PC-9 (cell line): Measurements from ENCODE around the gene STPG3. TPM values are rescaled to one million over a fixed set of nuclear protein-coding genes. Genes with fewer than 3 reads are reported as not detected.
"Not testable (repeated sequence)": the region's sequence is repeated elsewhere in the genome, so short reads cannot be mapped to it uniquely, and the experiment has no call there.

Experiments
- BruUV-seq: library from RNA; stranded (reverse); fragments of 400-500 nt; replicated peaks from 2 replicates; lab custom pipeline; 2021; lab: Mats Ljungman, UMichigan
- CTCF ChIA-PET: fragments of 300-600 bp; sonication (Branson Sonifier 250); formaldehyde crosslinking; loops from one replicate; lab custom pipeline; 2022; ENCODE audit warnings: antibody characterized with exemption; lab: Charles Lee
- POLR2A ChIA-PET: fragments of 300-600 bp; sonication (Branson Sonifier 250); formaldehyde crosslinking; loops from one replicate; lab custom pipeline; 2022; ENCODE audit warnings: antibody characterized with exemption; ENCODE audit not compliant: unreplicated experiment; lab: Charles Lee
- DNase-seq, 2 experiments: peaks; one replicate each; pipeline versions ENCODE4 v3.0.0 to v3.0.0-alpha.2; 2015 to 2022; ENCODE audit warnings: mixed read lengths in 1 of 2
- H2AFZ ChIP-seq: fragments of 200-600 bp; sonication (generic); 2 replicates; pipeline ENCODE4 v1.8.1; 2017; ENCODE audit warnings: antibody characterized with exemption
- H3F3A ChIP-seq: fragments of 200-600 bp; sonication (generic); 2 replicates; pipeline ENCODE4 v1.8.1; 2017; ENCODE audit warnings: antibody characterized with exemption, mild to moderate bottlenecking, low read depth; ENCODE audit not compliant: insufficient read depth
- H3K27ac ChIP-seq: fragments of 200-600 bp; sonication (generic); 2 replicates; pipeline ENCODE4 v1.6.1; 2016; ENCODE audit warnings: mixed run types
- H3K27me3 ChIP-seq: fragments of 200-600 bp; sonication (generic); 2 replicates; pipeline ENCODE4 v1.6.1; 2016; ENCODE audit warnings: low read depth, mixed run types; ENCODE audit not compliant: insufficient read depth
- H3K36me3 ChIP-seq: fragments of 200-600 bp; sonication (generic); 2 replicates; pipeline ENCODE4 v1.6.1; 2016; ENCODE audit warnings: low read depth, mixed run types
- H3K4me1 ChIP-seq: fragments of 200-600 bp; sonication (generic); replicated peaks from 2 replicates; pipeline ENCODE4 v1.6.1; 2016; ENCODE audit warnings: mixed run types; ENCODE audit not compliant: insufficient read depth
- H3K4me2 ChIP-seq: fragments of 200-600 bp; sonication (generic); 2 replicates; pipeline ENCODE4 v1.6.1; 2017; ENCODE audit warnings: mixed run types
- H3K4me3 ChIP-seq: fragments of 200-600 bp; sonication (generic); 2 replicates; pipeline ENCODE4 v1.6.1; 2016; ENCODE audit warnings: mixed run types
- H3K79me2 ChIP-seq: fragments of 200-600 bp; sonication (generic); 2 replicates; pipeline ENCODE4 v1.6.1; 2017; ENCODE audit warnings: low read depth, mixed run types
- H3K9me2 ChIP-seq: fragments of 200-600 bp; sonication (generic); 2 replicates; pipeline ENCODE4 v1.8.1; 2017; ENCODE audit warnings: mild to moderate bottlenecking; ENCODE audit not compliant: insufficient read depth
- H3K9me3 ChIP-seq: fragments of 200-600 bp; sonication (generic); 2 replicates; pipeline ENCODE4 v1.8.1; 2016; ENCODE audit warnings: low read depth; ENCODE audit not compliant: insufficient read depth
- H4K20me1 ChIP-seq: fragments of 200-600 bp; sonication (generic); 2 replicates; pipeline ENCODE4 v1.8.1; 2017; ENCODE audit not compliant: insufficient read depth
- EZH2 ChIP-seq: fragments of 200-600 bp; sonication (generic); IDR thresholded peaks from 2 replicates; pipeline ENCODE4 v1.8.0; 2017; ENCODE audit warnings: antibody characterized with exemption, low read depth
- intact Hi-C: fragments of 100-400 bp; cut with micrococcal nuclease; formaldehyde crosslinking; loops from one replicate; pipeline ENCODE4 v1.10.0; 2022; ENCODE audit not compliant: unreplicated experiment
- total RNA-seq: library from RNA; stranded (reverse); gene quantifications from 2 replicates; pipeline ENCODE4 v1.2.3, GENCODE V29; 2021
- TF ChIP-seq, protein P1 (sequence below): fragments of 200-600 bp; sonication (generic); conservative IDR thresholded peaks from 2 replicates; pipeline ENCODE4 v1.6.1; 2017; ENCODE audit warnings: mixed run types, antibody characterized with exemption, mild to moderate bottlenecking, moderate library complexity

The STPG3 gene
- total RNA-seq, 1 experiment from 2014 or later, result 0.46 TPM

DNA sequence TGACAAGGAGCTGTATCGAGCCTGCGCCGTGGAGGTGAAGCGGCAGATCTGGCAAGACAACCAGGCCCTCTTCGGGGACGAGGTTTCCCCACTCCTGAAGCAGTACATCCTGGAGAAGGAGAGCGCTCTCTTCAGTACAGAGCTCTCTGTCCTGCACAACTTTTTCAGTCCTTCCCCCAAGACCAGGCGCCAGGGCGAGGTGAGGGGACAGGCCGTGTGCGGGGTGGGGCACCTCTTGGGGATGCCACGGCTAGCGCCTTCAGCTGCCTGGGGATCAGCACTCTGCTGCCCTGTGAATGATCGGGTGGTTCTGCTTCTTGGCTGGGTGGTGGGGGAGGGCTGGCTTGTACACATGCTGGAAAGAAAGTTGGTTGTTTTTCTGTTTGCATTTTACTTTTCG lies 5.8 kb downstream of the STPG3 start:
- ChIA-PET POLR2A (interaction anchor here (0.5 kb wide), 1 partner anchor 191 kb away, joined by 3 read pairs; no protein-coding TSS in a partner anchor), CTCF (interaction anchor here (0.6 to 1.5 kb wide), 2 partner anchors 20 to 278 kb away, joined by 3 to 7 read pairs; no protein-coding TSS in a partner anchor)
- Histone ChIP-seq H3F3A (peaks cover 24% of the 10 kb centered on the region), H3K27me3 (no peaks in the 10 kb centered on the region), H2AFZ (no peak overlapping the region), H3K9me2 (no peaks in the 10 kb centered on the region), H3K79me2 (peaks cover 20% of the 10 kb centered on the region), H4K20me1 (peaks cover 7% of the 10 kb centered on the region), H3K9me3 (no peaks in the 10 kb centered on the region), H3K27ac (no peak overlapping the region), H3K4me2 (peak overlapping the region; percentile 96), H3K4me1 (peaks cover 22% of the 10 kb centered on the region), H3K4me3 (no peak overlapping the region; the same call in 1 of the 2 replicates), H3K36me3 (no peaks in the 10 kb centered on the region)
- no TSS peak for BruUV-seq
- no peak for DNase-seq
- intact Hi-C loops, result loop anchor here (1.0 kb wide), 1 partner anchor 30 kb away; the partner anchor contains the start of gene RNF224
- TF ChIP-seq, protein P1, sequence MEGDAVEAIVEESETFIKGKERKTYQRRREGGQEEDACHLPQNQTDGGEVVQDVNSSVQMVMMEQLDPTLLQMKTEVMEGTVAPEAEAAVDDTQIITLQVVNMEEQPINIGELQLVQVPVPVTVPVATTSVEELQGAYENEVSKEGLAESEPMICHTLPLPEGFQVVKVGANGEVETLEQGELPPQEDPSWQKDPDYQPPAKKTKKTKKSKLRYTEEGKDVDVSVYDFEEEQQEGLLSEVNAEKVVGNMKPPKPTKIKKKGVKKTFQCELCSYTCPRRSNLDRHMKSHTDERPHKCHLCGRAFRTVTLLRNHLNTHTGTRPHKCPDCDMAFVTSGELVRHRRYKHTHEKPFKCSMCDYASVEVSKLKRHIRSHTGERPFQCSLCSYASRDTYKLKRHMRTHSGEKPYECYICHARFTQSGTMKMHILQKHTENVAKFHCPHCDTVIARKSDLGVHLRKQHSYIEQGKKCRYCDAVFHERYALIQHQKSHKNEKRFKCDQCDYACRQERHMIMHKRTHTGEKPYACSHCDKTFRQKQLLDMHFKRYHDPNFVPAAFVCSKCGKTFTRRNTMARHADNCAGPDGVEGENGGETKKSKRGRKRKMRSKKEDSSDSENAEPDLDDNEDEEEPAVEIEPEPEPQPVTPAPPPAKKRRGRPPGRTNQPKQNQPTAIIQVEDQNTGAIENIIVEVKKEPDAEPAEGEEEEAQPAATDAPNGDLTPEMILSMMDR, result no peak
- TF ChIP-seq EZH2, result no peak

DNA sequence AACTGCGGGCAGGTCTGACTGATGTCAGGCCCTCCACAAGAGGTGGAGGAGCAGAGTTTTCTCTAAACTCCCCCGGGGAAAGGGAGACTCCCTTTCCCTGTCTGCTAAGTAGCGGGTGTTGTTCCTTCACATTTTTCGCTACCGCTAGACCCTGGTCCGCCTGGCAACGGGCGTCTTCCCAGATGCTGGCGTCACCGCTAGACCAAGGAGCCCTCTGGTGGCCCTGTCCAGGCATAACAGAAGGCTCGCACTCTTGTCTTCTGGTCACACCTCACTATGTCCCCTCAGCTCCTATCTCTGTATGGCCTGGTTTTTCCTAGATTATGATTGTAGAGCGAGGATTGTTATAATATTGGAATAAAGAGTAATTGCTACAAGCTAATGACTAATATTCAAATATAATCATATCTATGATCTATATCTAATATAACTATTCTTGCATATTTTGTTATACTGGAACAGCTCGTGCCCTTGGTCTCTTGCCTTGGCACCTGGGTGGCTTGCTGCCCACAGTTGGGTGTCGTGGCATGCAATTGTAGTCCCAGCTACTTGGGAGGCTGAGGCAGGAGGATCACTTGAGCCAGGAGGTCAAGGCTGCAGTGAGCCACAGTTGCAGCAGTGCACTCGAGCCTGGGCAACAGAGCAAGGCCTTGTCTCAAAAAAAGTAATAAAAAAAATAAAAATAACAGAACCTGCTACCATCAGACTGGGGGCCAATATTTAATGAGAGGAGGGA lies 11.3 kb downstream of the STPG3 start:
- H3K9me3 ChIP-seq, H3K4me3 ChIP-seq, H3K27me3 ChIP-seq, H4K20me1 ChIP-seq, H3K36me3 ChIP-seq, H3K9me2 ChIP-seq, H3K27ac ChIP-seq, H3K4me1 ChIP-seq, POLR2A ChIA-PET, BruUV-seq, H2AFZ ChIP-seq, H3K4me2 ChIP-seq, intact Hi-C loops, H3K79me2 ChIP-seq: not testable (repeated sequence)
- peak in 1 of 2 experiments; percentile 43 for DNase-seq
- TF ChIP-seq, protein P1, result peak; percentile 58
- CTCF ChIA-PET, result interaction anchor here (0.6 to 0.8 kb wide), 2 partner anchors 26 to 139 kb away, joined by 3 to 9 read pairs; no protein-coding TSS in a partner anchor
- peaks cover 17% of the 10 kb centered on the region for H3F3A ChIP-seq

DNA sequence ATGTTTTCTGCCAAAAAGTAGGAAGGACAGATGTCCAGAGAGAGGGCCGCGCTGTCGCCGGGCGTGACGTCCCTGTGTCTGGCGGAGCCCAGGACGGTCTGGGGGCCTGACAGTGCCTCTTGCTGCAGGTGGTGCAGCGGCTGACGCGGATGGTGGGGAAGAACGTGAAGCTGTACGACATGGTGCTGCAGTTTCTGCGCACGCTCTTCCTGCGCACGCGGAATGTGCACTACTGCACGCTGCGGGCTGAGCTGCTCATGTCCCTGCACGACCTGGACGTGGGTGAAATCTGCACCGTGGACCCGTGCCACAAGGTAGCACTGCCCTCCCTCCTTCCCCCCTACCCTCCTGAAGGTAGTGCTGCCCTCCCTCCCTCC lies 11.8 kb downstream of the STPG3 start:
- Histone ChIP-seq H3F3A (peaks cover 17% of the 10 kb centered on the region), H3K4me2 (no peak overlapping the region), H3K4me1 (no peaks in the 10 kb centered on the region), H3K79me2 (no peaks in the 10 kb centered on the region), H3K27ac (no peak overlapping the region), H3K4me3 (no peak overlapping the region), H3K27me3 (no peaks in the 10 kb centered on the region), H2AFZ (no peak overlapping the region), H3K9me2 (no peaks in the 10 kb centered on the region), H3K36me3 (no peaks in the 10 kb centered on the region), H4K20me1 (no peaks in the 10 kb centered on the region; the same call in 1 of the 2 replicates), H3K9me3 (no peaks in the 10 kb centered on the region)
- ChIA-PET CTCF (no interaction called here), POLR2A (no interaction called here)
- intact Hi-C loops, result no loop called here
- no TSS peak for BruUV-seq
- DNase-seq, result no peak
- TF ChIP-seq, protein P1, result no peak
- no peak for TF ChIP-seq EZH2
